ENCODE measurements around the gene EFCAB14.

EFCAB14 gene

GRCh38 chr1:46676531-46676930, 42.4 kb downstream of the EFCAB14 start:
- TF ChIP-seq CTCF (IDR thresholded peaks at IDR 0.05; ENCODE audit: low read depth, low read length, missing control alignments) = no peak
- no peak overlapping the region for H3K4me3 ChIP-seq (ENCODE audit: low read depth, low read length)
- no peak for DNase-seq (ENCODE audit: low read depth)

- TF ChIP-seq CTCF (IDR thresholded peaks at IDR 0.05; ENCODE audit: low read depth, low read length, missing control alignments) = no peak
- H3K4me3 ChIP-seq (ENCODE audit: low read depth, low read length) = no peak overlapping the region
- no peak for DNase-seq (ENCODE audit: low read depth)
Measured at GRCh38 chr1:46675549-46676314, 43.2 kb downstream of the EFCAB14 start.

- H3K4me3 ChIP-seq (ENCODE audit: low read depth, low read length) = no peak overlapping the region
- DNase-seq (ENCODE audit: low read depth) = no peak
- TF ChIP-seq CTCF (IDR thresholded peaks at IDR 0.05; ENCODE audit: low read depth, low read length, missing control alignments) = no peak
Measured at GRCh38 chr1:46673749-46674182, 45.1 kb downstream of the EFCAB14 start.

GRCh38 chr1:46672696-46673095, 46.2 kb downstream of the EFCAB14 start:
- TF ChIP-seq CTCF (IDR thresholded peaks at IDR 0.05; ENCODE audit: low read depth, low read length, missing control alignments) = no peak
- no peak overlapping the region for H3K4me3 ChIP-seq (ENCODE audit: low read depth, low read length)
- no peak for DNase-seq (ENCODE audit: low read depth)

- H3K4me3 ChIP-seq (ENCODE audit: low read depth, low read length) = no peak within 1 kb of the TSS
- DNase-seq (ENCODE audit: low read depth) = no peak
- TF ChIP-seq CTCF (IDR thresholded peaks at IDR 0.05; ENCODE audit: low read depth, low read length, missing control alignments) = no peak
Measured at GRCh38 chr1:46671554-46671953, 47.4 kb downstream of the EFCAB14 start, which contains the start of gene TEX38. TEX38 (plus strand) TSS chr1:46671854; CDS start chr1:46671935, 81 bp downstream.

- no peak for DNase-seq (ENCODE audit: low read depth)
- H3K4me3 ChIP-seq (ENCODE audit: low read depth, low read length) = no peak overlapping the region
- TF ChIP-seq CTCF (IDR thresholded peaks at IDR 0.05; ENCODE audit: low read depth, low read length, missing control alignments) = no peak
Measured at GRCh38 chr1:46670134-46670533, 48.8 kb downstream of the EFCAB14 start.
